HG03520 (cell line): ENCODE measurements around the gene TMPRSS7.
"Not testable (repeated sequence)": the region's sequence is repeated elsewhere in the genome, so short reads cannot be mapped to it uniquely, and the experiment has no call there.

Experiments
- ATAC-seq: cut with Tn5 transposase; IDR thresholded peaks from one replicate; pipeline ENCODE4 v1.9.1; 2021; ENCODE audit warnings: mild to moderate bottlenecking, moderate library complexity; ENCODE audit not compliant: unreplicated experiment

Gene TMPRSS7

DNA sequence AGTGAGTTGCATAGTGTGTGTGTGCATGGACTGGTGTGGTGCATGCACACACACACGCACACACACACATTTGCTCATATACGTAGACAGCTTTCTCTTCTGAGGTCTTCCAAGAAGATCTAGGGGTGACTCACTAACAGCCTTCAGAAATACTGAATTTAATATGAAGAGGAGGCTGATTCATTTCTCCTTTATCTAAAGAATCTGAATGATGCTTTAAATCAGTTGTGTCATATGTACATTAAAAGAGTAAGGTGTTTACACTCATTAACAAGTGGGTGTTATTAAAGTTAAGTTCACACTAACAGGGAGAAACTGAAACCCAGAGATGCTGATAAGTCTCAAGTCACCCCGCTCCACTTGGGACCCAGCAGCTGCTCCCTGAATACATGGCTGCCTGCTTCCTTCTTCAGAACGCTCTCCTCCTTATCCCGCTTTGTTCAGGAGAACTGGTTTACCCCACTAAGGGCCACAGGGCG lies 22.0 kb downstream of the TMPRSS7 start:
- no peak for ATAC-seq

DNA sequence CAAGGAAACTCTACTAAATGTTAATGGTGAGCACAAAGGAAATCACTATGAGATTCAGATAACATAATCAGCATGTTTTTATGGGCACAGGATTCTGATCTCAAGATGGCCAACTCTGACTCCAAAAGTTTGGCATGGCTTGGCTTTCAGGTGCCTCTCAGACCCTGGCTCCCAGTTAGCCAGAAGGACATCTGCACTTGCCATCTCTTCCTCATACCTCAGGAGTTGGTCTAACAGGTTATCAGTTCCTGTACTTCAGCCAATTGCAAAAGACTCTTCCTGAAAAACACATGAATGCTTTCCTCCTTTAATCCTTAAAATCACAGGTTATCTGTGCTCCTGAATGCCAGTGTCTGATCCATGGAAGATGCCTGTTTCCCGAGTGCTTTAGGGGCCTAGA lies 25.0 kb downstream of the TMPRSS7 start:
- ATAC-seq = no peak

DNA sequence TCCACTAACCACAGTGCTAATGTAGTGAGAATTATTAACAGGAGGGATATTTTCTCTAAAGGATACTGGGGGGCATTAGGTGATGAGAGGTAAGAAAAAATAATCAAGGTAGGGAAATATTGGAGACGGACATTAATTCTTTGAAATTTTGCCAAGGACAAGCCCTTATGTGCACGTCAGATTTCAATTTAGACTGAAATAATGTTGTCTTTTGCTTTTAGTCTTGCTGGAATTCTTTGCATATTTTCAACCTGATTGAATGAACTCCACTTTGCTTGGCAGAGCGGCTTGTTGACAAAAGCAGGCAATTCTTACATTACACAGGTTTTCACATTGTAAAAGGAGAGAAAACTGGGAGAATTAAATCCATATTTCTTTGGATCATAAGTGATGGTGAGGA lies 26.6 kb downstream of the TMPRSS7 start:
- ATAC-seq = no peak

DNA sequence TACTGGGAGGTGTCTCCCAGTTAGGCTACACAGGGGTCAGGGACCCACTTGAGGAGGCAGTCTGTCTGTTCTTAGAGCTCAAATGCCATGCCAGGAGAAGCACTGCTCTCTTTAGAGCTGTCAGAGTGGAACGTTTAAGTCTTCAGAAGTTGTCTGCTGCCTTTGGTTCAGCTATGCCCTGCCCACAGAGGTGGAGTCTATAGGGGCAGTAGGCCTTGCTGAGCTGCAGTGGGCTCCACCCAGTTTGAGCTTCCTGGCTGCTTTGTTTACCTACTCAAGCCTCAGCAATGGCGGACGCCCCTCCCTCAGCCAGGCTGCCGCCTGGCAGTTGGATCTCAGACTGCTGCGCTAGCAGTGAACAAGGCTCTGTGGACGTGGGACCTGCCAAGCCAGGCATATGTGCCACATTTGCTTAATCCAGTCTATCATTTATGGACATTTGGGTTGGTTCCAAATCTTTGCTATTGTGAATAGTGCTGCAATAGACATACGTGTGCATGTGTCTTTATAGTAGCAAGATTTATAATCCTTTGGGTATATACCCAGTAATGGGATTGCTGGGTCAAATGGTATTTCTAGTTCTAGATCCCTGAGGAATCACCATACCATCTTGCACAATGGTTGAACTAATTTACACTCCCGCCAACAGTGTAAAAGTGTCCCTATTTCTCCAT lies 38.0 kb downstream of the TMPRSS7 start:
- ATAC-seq = not testable (repeated sequence)

DNA sequence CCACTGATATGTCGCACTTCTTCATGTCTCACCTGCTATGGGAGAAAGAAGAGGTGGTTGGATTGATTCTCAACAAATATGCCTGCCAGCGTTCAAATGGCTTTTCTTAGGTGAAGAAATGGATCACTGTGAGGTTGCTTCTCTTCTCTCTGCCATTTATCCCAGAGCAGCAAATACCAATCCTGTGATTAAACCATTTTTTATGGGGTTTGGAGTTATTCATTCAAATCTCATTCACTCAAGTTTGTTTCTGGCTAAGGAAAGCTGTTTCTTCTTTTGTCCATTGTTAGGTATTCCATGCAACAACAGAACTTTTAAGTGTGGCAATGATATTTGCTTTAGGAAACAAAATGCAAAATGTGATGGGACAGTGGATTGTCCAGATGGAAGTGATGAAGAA lies 39.5 kb downstream of the TMPRSS7 start:
- no peak for ATAC-seq

DNA sequence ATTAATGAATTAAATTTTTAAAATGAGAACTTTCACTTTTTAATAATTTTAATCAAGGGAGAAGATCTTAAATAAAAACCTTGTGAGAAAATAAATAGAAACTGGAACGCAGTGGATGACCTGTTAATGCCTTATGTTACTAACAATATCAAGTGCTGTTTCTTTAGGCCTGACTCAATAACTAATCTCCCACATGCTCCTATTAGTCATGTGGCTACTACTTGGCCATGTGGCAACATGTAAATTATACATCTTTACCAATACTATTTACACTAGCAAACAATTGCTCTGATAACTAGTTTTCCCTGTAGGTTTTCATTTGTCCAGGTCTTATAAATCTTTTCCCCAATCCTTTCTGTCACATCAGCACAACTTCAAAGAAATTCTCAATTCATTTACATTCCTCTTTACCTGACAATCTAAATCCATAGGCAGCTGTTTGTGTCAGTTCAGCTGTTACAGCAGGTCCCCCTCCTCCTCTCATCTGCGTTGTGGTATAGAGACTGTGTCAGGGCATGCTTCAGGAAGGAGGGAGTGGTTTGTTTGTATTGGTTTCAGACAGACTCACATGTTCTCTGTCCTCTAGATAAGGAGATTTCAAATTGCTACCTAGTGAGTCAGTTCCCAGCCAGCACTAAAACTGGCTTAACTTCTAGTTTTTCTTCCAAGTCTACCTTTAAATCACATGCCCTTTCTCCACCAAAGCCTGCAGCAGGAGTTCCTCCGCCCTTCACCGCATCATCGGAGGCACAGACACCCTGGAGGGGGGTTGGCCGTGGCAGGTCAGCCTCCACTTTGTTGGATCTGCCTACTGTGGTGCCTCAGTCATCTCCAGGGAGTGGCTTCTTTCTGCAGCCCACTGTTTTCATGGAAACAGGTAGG lies 40.3 kb downstream of the TMPRSS7 start:
- ATAC-seq = peak; percentile 93

DNA sequence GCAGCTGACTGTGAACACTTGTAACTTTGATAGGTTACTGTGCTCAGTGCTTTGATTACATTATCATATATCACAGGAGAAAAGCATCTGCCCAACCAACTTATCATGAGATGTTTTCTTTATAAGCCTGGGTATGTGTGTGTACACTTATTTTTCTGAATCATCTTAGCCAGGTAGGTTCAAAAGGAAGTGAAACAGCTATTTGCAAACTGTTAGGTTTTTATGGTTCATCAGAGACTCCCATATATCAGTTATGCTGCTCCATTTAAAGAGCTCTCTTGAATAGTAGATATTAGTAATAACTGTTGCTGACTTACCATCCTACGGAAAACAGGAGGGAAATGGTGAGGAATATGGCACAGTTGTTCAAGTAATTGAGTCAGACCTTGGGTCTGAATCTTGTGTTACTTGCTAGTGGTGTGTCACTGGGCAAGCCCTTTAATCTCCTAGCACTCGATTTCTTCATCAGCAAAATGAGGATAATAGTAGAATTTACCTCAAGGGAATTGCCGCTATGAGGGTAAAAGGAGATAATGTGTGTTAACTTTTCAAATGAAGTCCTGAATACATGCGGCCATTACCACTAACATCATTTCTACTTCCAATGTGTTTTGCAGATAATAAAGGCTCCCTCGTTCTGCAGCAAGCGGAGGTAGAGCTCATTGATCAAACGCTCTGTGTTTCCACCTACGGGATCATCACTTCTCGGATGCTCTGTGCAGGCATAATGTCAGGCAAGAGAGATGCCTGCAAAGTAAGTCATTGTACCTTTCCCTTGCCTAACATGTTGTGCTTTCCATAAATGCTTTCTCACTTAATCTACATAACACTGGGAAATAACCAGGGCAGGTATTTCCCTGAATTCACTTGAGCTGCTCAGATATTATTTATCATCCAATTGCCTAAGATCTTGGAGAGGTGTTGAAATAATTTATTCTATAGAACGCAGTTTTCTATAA lies 43.9 kb downstream of the TMPRSS7 start:
- no peak for ATAC-seq

DNA sequence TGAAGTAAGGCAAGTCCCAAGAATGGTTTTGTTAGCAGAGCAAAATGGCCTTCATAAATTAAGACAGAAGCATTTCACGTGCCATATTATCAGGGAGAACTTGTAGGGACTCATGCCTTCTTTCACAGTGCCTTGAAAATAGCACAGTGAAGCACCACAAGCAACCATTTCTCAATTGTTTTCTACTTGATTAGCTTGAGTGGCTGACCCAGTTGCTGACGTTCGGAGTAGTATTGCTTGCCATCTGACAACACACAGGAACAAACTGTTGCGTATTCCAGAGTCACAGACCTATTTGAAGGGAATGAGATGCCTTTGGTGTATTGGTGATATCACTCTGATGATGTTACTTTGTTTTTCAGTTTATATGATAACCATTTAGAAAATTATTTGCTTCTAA lies 48.7 kb downstream of the TMPRSS7 start:
- ATAC-seq = no peak

DNA sequence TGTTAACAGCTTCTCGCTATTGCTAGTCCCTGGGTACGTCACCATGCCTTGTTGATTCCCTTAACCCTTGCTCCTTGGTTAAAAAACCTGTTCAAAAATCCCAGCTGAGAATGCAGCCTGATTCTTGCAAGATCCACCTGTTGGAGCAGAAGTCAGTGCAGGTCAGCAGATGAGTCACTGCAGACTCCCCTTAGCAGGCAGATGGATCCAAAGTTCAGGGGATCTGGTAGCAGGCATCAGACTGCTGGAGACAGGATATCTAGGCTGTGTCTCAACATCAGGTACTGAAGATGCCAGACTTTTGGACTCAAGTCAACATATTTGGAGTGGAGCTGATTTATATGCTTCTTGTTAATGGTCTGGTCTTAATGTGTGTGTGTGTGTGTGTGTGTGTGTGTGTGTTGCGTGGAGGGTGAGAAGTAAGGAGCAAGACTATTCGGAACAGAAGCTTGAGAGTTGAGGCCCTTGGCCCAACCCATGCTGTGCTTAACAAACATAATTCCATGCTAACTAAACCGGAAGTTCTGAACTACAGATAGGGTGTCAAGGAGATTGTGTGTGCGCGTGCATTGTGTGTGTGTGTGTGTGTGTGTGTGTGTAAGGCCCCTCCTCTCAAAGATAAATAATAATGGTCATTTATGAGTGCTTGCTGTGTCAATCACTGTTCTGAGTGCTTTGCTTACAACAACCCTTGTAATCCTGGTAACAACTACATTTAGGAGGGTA lies 50.6 kb downstream of the TMPRSS7 start:
- ATAC-seq = no peak

DNA sequence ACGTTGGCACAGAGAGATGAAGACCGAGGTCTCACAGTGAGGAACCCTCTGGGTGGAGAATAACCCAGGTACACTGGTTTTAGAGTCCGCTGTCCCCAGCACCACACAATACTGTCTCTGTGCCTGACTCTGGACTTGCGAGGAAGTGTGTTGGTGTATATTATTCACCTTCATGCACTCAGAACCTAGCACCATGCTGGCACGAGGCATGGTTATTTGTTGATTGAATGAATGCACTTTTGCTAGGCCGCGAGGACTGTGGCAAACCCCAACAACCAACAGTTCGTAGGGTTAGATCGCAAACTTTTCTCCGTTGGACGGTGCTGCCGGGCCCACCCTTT lies 51.2 kb downstream of the TMPRSS7 start:
- ATAC-seq = no peak

DNA sequence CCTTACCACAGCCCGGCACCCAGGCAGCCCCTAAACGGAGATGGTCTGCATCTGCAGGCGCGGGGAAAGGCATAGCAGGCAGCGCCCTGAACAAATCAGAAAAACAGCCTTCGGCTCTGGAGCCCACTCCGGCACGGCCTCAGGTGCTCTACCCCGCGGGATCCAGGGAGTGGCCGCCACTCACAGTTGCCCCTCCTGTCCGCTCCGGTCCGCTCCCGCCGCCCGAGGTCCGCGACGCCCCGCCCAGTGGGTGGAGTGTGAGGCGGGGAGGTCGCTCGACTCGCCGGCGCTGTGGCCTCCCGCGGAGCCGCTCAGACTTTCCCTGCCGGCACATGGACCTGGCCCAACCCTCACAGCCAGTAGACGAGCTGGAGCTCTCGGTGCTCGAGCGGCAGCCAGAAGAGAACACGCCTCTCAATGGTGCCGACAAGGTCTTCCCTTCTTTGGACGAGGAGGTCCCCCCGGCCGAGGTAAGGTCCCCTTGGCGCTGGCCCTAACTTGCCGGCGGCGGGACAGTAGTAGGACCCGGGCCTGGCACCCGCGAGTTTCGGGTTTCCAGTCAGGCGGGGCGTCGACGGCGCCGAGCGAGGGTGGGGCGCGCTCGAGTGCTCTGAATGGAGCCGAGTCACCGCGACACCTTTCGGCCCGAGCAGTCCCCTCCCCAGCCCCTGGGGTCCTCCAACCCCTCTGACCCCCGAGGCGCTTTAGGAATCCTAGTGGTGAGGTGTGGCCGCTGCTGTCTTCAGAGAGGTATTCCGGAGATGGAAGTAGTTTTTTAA lies 51.7 kb downstream of the TMPRSS7 start, which contains the start of gene C3orf52:
C3orf52 (plus strand) TSS at position 314 of the 779 bp plus-strand sequence; CDS start at position 333, 19 bp downstream.
- ATAC-seq = peak; percentile 81

DNA sequence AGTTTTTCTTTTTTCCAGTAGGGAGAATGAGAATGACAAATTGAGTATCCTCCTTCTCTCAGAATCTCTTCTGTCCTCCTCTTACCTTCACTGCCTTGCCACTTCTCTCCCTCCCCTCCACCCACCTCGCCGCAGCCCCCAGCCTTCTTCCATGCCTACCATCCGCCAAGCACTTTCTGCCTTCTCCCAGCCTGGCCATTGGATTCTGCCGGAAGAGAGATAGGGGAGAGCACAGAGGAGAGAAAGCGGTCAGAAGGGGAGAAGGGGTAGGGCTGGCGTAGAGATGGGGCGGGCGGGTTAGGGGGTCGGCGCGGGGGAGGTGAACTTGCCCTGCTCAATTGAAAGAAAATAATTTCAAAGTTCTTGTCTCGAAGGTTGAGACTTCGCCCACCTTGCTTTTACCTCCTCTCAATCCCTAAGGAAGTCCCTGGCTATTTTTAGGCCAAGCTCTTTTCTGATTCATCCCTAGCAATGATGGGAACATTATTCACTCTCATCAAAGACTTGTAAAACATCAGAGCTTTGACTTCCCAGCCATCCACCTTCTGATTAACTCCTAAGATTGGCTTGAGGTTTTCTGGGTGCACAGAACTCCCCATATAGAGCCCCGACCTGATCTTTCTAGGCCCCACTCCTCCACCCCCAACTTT lies 52.5 kb downstream of the TMPRSS7 start:
- no peak for ATAC-seq

DNA sequence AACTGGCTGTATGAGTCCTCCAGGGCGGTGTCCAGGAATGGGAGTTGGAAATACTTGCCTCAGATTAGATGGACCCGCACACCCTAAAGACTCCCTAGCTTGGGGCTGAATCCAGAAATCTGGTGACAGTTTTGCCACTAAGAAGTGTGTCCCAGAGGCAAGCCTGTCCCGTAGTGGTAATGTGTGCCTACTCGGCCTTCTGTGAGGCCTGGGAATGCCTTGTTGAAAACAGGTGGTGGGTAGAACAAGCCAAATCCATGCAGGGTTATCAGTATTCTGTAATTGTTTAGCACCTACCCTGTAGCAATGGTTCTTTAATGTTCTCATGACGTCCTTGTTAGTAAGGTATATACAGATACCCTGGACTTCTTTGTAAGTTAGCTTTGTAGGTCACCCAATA lies 53.2 kb downstream of the TMPRSS7 start:
- ATAC-seq = no peak

DNA sequence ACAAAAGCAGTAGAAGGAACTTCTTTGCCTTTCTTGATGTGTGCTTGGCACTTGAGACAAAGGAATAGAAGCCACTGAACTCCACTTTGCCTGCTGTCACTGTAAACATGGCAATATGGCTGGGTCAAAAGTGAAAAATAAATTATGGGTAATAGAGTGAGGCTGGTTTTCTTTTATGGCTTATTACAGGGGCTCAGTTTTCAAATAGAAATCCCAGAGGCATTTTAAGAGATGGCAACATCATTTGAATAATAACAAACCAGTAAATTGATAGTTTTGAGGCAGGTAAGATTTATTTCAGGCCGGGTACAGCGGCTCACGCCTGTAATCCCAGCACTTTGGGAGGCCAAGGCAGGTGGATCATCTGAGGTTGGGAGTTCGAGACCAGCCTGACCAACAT lies 54.4 kb downstream of the TMPRSS7 start:
- no peak for ATAC-seq

DNA sequence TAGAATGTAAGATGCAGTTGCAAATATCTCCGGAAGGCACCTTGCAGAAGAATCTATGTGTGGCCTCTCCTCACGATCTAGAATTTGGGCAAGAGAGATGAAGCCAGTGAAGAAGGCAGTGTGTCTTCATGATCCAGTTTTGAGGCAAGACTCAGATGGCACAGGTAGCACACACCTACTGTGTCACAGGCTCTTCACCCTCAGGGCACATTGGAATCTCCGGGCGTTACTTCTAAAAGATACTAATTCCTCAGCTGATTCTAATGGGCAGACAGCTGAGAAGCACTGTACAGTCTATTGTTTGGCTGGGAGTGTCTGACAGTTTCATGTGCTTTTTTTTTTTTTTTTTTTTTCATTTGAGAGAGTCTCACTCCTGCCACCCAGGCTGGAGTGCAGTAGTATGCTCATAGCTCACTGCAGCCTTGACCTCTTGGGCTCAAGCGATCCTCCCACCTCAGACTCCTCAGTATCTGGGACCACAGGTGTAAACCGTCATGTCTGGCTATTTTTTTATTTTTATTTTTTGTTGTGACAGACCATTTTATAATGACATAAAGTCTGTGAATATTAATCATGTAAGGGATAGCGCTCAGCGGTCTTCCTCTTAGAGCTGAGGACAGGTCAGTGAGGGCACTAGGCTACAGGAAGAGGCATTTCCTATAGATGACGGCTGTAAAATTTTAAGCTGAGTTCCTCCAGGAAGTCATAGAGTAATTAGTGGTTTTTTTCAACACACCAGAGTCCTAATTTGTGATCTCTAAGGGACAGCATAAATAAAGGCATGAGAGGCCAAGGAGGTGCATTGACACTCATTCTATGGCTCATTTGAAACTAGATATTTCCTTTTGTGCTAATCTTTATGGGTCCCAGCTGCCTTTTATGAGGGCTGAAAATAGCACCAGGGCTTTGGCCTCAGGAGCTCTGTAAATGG lies 55.7 kb downstream of the TMPRSS7 start:
- no peak for ATAC-seq

DNA sequence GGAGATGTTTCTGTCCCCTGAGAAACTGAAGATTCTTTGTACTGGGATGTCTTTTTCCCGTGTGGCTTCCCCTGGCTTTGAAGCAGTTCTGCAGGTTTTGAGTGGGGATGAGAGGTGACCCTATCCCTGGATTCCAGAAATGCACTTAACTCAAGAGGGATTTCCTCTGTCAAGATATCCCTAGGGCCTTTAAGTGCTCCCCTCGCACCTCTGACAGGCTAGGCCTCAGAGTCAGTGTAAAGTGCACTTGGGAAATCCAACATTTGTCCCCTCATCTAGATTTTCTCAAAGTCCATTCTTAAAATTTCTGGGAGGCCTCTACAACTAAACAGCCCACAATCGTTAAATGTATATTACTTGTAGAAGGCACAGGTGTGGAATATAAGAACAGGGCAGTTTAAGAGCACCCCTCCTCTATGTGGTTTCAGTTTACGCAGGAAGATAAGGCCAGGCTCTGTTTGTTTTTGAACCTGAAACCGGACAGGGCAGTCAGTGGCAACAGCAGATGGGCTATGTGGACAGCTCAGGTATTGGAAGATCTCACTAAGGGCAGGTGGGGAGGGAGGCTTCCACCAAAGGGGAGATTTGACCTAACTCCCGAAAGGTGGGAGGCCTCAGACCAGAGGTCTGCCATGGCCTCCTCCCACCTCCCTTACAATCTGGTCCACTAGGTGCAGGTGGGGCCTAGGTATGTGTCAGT lies 56.5 kb downstream of the TMPRSS7 start:
- ATAC-seq = no peak

DNA sequence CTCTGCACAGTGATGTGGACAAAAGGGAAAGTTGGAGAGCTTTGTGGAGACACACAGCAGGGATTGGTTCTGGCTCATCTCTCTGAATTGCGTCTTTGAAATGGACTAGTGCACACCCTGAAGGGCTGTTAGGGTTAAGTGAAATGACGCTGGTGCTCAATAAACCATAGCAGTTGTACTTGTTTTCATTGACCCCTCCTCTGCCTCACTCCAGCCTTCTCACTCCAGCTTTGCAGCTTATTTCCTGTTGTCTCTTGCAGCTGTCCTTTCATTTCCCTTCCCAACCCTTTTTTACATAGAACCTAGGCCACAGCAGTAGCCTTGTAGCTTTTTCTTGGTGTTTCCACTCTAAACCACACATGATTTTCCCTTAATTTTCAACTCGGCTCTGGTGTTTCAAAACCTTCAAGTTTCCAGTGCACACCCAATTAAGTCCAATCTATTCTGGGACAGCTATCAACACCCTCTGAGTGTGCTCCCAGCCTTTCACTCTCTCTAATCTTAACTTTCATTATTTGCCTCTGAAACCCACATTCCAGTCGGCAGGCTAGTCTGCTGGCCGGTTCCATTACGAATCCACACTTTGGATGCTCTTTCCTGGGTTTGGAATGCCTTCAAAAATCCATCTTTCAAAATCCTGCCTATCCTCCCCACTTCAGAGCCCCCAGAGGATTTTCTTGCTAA lies 58.1 kb downstream of the TMPRSS7 start:
- ATAC-seq = no peak
